Measurements from ENCODE around the gene PTPRD.

GRCh38 chr9:8614926-8615440, 1997.8 kb downstream of the PTPRD start:
- TF ChIP-seq CTCF (conservative IDR thresholded peaks at IDR 0.05; ENCODE audit: low read length) = no peak
- no peak for TF ChIP-seq EZH2phosphoT487 (IDR thresholded peaks at IDR 0.05; ENCODE audit: borderline replicate concordance)

Data from Loucy (cell line).